GM23248 (cell line): ENCODE results near the gene NEU4.

Experiments used
- EZH2 ChIP-seq: fragments of 200-600 bp; sonication (generic); IDR thresholded peaks from 2 replicates; pipeline ENCODE4 v1.6.1; 2018; ENCODE audit warnings: antibody characterized with exemption, mild to moderate bottlenecking; ENCODE audit not compliant: insufficient read depth, poor library complexity, severe bottlenecking
- EZH2phosphoT487 ChIP-seq: fragments of 200-600 bp; sonication (generic); IDR thresholded peaks from 2 replicates; pipeline ENCODE4 v1.6.1; 2018; ENCODE audit warnings: antibody characterized with exemption, moderate library complexity, mild to moderate bottlenecking, low read depth; ENCODE audit not compliant: insufficient read depth

GRCh38 chr2:241798081-241798630 is 10.8 kb upstream of the NEU4 start:
- TF ChIP-seq EZH2 (no peak), EZH2phosphoT487 (no peak)
